Adrenal gland (tissue), 5 donors: ENCODE measurements around the gene MIA2.

Source experiments
- CTCF ChIP-seq, 6 experiments: fragments of 450-650 bp in 4 of 6; fragments of 200-600 bp in 2 of 6; sonication (generic) in 1 of 6; IDR thresholded peaks; 1 replicate in 5 of 6; 2 replicates in 1 of 6; pipeline versions ENCODE4 v1.5.1 to v1.8.0; 2016 to 2021; ENCODE audit warnings: antibody characterized with exemption in 6 of 6, mild to moderate bottlenecking in 2 of 6, moderate library complexity in 1 of 6
- POLR2A ChIP-seq, 2 donors: fragments of 450-650 bp; IDR thresholded peaks; one replicate each; pipeline ENCODE4 v1.6.1; 2017; ENCODE audit warnings: antibody characterized with exemption in 2 of 2, mild to moderate bottlenecking in 2 of 2, moderate library complexity in 1 of 2
- donor health status: DM: no; HTN: no; CAD: no.

GRCh38 chr14:39431416-39432178 is 197.9 kb downstream of the MIA2 start:
- TF ChIP-seq CTCF (IDR thresholded peaks at IDR 0.05) (no peak), POLR2A (IDR thresholded peaks at IDR 0.05) (peak; percentile 81 to 95)
